HEK293 (cell line): ENCODE data around the gene THSD4.

Experiments
- CTCF ChIP-seq: fragments of 450-650 bp; formaldehyde crosslinking; IDR thresholded peaks from 2 replicates; pipeline ENCODE4 v1.5.1; 2016; ENCODE audit warnings: missing biosample characterization, missing genetic modification characterization
- SP2 ChIP-seq: fragments of 450-650 bp; formaldehyde crosslinking; IDR thresholded peaks from 2 replicates; pipeline ENCODE4 v1.5.1; 2016; ENCODE audit warnings: missing biosample characterization, missing genetic modification characterization
- ZBTB1 ChIP-seq: fragments of 450-650 bp; formaldehyde crosslinking; IDR thresholded peaks from 2 replicates; pipeline ENCODE4 v1.5.1; 2016; ENCODE audit warnings: missing biosample characterization, missing genetic modification characterization
- ZNF157 ChIP-seq: fragments of 450-650 bp; formaldehyde crosslinking; IDR thresholded peaks from 2 replicates; pipeline ENCODE4 v1.5.1; 2016; ENCODE audit warnings: missing biosample characterization, missing genetic modification characterization
- ZNF473 ChIP-seq: fragments of 450-650 bp; formaldehyde crosslinking; IDR thresholded peaks from 2 replicates; pipeline ENCODE4 v1.5.1; 2017; ENCODE audit warnings: missing biosample characterization, missing genetic modification characterization
- ZNF707 ChIP-seq: fragments of 450-650 bp; formaldehyde crosslinking; IDR thresholded peaks from 2 replicates; pipeline ENCODE4 v1.5.1; 2016; ENCODE audit warnings: missing biosample characterization, missing genetic modification characterization
- ZNF792 ChIP-seq: fragments of 450-650 bp; formaldehyde crosslinking; IDR thresholded peaks from 2 replicates; pipeline ENCODE4 v1.5.1; 2016; ENCODE audit warnings: missing biosample characterization, missing genetic modification characterization
- TF ChIP-seq, protein P1 (sequence below): fragments of 450-650 bp; formaldehyde crosslinking; optimal IDR thresholded peaks from 2 replicates; pipeline ENCODE3; 2016; ENCODE audit warnings: missing biosample characterization, mild to moderate bottlenecking, missing genetic modification characterization

DNA sequence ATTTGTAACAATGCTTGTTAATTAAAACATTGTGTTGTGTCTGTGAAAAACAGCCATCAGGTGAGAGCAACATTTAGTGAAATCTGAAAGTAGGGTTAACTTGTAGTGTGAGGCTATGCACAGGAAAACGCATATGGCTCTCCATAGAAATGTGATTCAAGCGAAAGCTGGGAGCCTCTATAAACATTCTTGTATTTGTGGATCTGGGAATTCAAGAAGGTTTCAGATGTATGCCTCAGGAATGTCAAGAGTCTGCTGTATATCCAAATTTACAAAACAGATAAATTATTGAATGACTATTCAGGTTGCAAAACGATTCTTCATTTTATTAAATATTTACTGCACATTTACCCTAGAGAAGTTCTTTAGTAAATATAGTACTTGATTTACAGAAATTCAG is 166.0 kb downstream of the THSD4 start:
- TF ChIP-seq SP2: no peak
- TF ChIP-seq ZNF792 (tag by site-specific recombination): no peak
- no peak for TF ChIP-seq ZBTB1 (tag by site-specific recombination)
- TF ChIP-seq ZNF473 (tag by site-specific recombination): no peak
- TF ChIP-seq CTCF (tag by site-specific recombination): no peak
- no peak for TF ChIP-seq ZNF707
- TF ChIP-seq, protein P1, sequence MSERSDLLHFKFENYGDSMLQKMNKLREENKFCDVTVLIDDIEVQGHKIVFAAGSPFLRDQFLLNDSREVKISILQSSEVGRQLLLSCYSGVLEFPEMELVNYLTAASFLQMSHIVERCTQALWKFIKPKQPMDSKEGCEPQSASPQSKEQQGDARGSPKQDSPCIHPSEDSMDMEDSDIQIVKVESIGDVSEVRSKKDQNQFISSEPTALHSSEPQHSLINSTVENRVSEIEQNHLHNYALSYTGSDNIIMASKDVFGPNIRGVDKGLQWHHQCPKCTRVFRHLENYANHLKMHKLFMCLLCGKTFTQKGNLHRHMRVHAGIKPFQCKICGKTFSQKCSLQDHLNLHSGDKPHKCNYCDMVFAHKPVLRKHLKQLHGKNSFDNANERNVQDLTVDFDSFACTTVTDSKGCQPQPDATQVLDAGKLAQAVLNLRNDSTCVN (tag by site-specific recombination): no peak
- no peak for TF ChIP-seq ZNF157 (tag by site-specific recombination)
